ENCODE measurements around the gene CAPN1. TPM values are rescaled to one million over a fixed set of nuclear protein-coding genes. Genes with fewer than 3 reads are reported as not detected.

Gene CAPN1
- total and polyA plus RNA-seq, 9 of the 15 experiments (the other 6 are each of a cell fraction or from before 2014, with no cell fraction given) = 3.5 to 199 (median 61.6) TPM

GRCh38 chr11:65225279-65226102 is 43.8 kb downstream of the CAPN1 start (continued):
- TF ChIP-seq SPI1 (IDR thresholded peaks at IDR 0.05; ENCODE audit: borderline replicate concordance, low read depth, low read length) (peak; percentile 16), BACH1 (tag; IDR thresholded peaks at IDR 0.05) (0 out of 2 replicates have a peak, but pooled peaks have one; percentile 57), SP1 (CRISPR knock-in tag; IDR thresholded peaks at IDR 0.05) (peak; percentile 60), MCM2 (IDR thresholded peaks at IDR 0.05; ENCODE audit: low read depth) (no peak), CTBP1 (IDR thresholded peaks at IDR 0.05; ENCODE audit: borderline replicate concordance) (0 out of 2 replicates have a peak, but pooled peaks have one; percentile 40), BRD4 (IDR thresholded peaks at IDR 0.05) (peak; percentile 37; the same call in 1 of the 2 replicates), SUPT5H (IDR thresholded peaks at IDR 0.05) (0 out of 2 replicates have a peak, but pooled peaks have one; percentile 30), E4F1 (CRISPR knock-in tag; IDR thresholded peaks at IDR 0.05; ENCODE audit: borderline replicate concordance) (no peak), KDM2B (CRISPR knock-in tag; IDR thresholded peaks at IDR 0.05) (peak; percentile 12; the same call in 1 of the 2 replicates), ZNF589 (CRISPR knock-in tag; IDR thresholded peaks at IDR 0.05; ENCODE audit: low read depth) (0 out of 2 replicates have a peak, but pooled peaks have one; percentile 36), ZBTB1 (CRISPR knock-in tag; IDR thresholded peaks at IDR 0.05; ENCODE audit: borderline replicate concordance, low read depth) (peak; percentile 53; the same call in 1 of the 2 replicates), ZNF592 (IDR thresholded peaks at IDR 0.05) (peak; percentile 73), KLF13 (tag; IDR thresholded peaks at IDR 0.05; ENCODE audit: borderline replicate concordance, low read depth) (no peak), AFF4 (CRISPR knock-in tag; IDR thresholded peaks at IDR 0.05) (peak; percentile 68; the same call in 1 of the 2 replicates)

All from K562 (cell line).